Stimulated activated CD4-positive, alpha-beta T cell treated with anti-CD3 and anti-CD28 coated beads, TNF-alpha, amount 100 ng/mL, for 1 hour (primary cell): Measurements from ENCODE around the gene OAF.

Source experiments
- DNase-seq, 3 donors: peaks; one replicate each; pipeline ENCODE4 v3.0.0-alpha.2; 2020; ENCODE audit warnings: low read depth in 3 of 3, low spot score in 1 of 3

OAF gene

GRCh38 chr11:120183701-120184141 lies 27.1 kb upstream of the OAF start:
- no peak for DNase-seq

- DNase-seq, result no peak
Measured at GRCh38 chr11:120184371-120184945, 26.4 kb upstream of the OAF start.

GRCh38 chr11:120184946-120185705 lies 25.7 kb upstream of the OAF start:
- DNase-seq, result no peak

- DNase-seq, result no peak
Measured at GRCh38 chr11:120185706-120186455, 25.0 kb upstream of the OAF start.

GRCh38 chr11:120186456-120186773 lies 24.4 kb upstream of the OAF start:
- DNase-seq, result no peak

GRCh38 chr11:120186774-120187591 lies 23.8 kb upstream of the OAF start:
- DNase-seq, result no peak

GRCh38 chr11:120188371-120188770 lies 22.5 kb upstream of the OAF start:
- no peak for DNase-seq

GRCh38 chr11:120188811-120189455 lies 21.9 kb upstream of the OAF start:
- no peak for DNase-seq

- no peak for DNase-seq
Measured at GRCh38 chr11:120191058-120191457, 19.8 kb upstream of the OAF start.

- DNase-seq, result no peak
Measured at GRCh38 chr11:120192831-120193625, 17.8 kb upstream of the OAF start.

GRCh38 chr11:120194166-120194565 lies 16.7 kb upstream of the OAF start:
- no peak for DNase-seq

- no peak for DNase-seq
Measured at GRCh38 chr11:120195601-120196320, 15.1 kb upstream of the OAF start.

GRCh38 chr11:120196826-120197225 lies 14.0 kb upstream of the OAF start:
- no peak for DNase-seq

GRCh38 chr11:120197251-120197891 lies 13.5 kb upstream of the OAF start:
- DNase-seq, result no peak

- no peak for DNase-seq
Measured at GRCh38 chr11:120197977-120198376, 12.9 kb upstream of the OAF start.

- DNase-seq, result no peak
Measured at GRCh38 chr11:120198403-120198786, 12.4 kb upstream of the OAF start.

GRCh38 chr11:120198787-120199469 lies 11.9 kb upstream of the OAF start:
- DNase-seq, result no peak

GRCh38 chr11:120199613-120200012 lies 11.2 kb upstream of the OAF start:
- no peak for DNase-seq
